ENCODE data around the gene EIF4H.
"Not testable (repeated sequence)": the region's sequence is repeated elsewhere in the genome, so short reads cannot be mapped to it uniquely, and the experiment has no call there.

Gene EIF4H

DNA sequence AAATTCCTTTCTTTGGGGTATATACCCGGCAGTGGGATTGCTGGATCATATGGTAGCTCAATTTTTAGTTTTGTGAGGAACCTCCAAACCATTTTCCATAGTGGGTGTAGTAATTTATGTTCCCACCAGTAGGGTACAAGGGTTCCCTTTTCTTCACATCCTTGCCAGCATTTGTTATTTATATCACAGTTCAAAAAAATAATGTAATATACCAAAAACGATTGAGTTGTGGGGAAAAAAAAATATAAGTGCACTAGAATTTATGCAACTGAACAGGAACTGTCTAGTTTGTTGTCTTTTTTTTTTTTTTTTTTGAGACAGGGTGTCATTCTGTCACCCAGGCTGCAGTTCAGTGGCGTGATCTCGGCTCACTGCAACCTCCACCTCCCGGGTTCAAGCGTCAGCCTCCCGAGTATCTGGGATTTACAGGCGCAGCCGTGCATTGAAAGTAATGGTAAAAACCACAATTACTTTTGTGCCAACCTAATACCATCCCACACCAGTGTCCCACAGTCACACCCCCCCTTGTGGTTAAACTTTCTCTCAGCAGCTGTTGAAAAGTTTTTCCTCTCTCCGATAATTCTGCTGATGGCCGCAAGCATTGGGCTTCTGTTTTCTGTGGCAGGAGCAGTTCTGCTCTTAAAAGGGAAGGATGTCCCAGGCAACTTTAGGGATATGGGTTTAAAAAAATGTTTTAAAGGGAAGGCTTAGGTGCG is 28.8 kb downstream of the EIF4H start:
- DNase-seq: peak; percentile 26

DNA sequence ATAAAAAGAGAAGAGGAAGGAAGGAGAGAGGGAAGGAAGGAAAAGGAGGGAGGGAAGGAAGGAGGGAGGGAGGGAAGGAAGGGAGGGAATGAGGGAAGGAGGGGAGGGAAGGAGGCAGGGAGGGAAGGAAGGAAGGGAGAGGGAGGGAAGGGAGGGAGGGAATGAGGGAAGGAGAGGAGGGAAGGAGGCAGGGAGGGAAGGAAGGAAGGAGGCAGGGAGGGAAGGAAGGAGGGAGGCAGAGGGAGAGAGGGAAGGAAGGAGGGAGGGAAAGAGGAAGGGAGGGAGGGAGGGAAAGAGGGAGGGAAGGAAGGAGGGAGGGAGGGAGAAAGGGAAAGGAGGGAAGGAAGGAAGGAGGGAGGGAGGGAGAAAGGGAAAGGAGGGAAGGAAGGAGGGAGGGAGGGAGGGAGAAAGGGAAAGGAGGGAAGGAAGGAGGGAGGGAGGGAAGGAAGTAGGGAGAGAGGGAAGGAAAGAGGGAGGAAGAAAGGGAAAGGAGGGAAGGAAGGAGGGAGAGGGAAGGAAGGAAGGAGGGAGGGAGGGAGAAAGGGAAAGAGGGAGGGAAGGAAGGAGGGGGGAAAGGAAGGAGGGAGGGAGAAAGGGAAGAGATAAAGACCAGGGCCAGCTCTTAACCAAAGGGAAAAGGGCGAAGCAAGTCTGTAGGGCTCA is 29.9 kb downstream of the EIF4H start:
- DNase-seq: no peak

DNA sequence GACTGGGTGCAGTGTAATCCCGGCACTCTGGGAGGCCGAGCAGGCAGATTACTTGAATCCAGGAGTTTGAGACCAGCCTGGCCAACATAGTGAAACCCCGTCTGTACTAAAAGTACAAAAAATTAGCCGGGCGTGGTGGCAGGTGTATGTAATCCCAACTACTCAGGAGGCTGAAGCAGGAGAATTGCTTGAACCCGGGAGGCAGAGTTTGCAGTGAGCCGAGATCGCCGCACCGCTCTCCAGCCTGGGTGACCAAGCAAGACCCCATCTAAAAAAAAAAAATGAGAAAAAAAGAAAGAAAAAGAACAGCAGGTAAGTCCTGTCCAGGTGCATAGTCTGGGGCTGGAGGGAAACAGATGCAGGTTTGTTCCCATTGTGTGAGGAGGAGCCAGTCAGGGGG is 31.9 kb downstream of the EIF4H start:
- DNase-seq: not testable (repeated sequence)

DNA sequence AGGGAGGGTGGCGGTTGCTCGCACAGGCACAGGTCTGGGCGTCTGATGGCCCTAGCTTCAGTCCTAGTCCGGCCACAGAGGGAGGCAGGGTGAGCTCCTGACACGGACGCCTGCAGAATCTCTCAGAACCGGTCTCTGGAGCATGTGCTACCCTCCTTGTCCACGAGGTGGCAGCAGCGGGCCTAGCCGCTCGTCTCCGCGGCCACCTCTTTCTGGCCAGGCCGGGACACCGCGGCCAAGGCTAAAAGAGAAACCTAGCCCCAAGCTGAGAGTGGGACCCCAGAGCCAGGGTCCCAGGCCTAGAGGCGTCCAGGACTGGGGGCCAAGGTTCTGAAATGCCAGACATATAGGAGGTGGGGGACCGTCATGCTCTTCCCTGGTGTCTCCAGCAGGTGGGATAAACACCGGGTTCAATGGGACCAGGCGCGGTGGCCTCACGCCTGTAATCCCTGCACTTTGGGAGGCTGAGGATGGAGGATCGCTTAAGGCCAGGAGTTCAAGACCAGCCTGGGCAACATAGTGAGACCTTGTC is 32.5 kb downstream of the EIF4H start:
- peak; percentile 81 for DNase-seq

DNA sequence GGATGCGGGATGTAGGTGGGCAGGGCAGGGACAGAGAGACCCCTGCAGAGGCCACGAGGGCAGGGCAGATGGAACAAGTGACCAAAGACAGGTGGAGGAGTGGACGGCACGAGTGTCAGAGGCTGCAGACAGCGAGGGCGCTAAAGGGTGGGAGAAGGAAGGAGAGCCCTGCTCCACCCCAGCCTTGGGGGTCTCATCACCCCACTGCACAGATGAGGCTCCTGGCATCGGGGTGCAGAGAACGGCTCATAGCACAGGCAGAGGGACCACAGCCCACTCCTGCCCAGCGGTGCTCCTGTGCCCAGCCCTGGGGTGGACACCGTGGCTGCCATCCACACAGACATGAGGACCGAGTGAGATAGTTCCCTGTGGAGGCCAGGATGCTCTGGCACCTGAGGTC is 33.4 kb downstream of the EIF4H start:
- DNase-seq: no peak

DNA sequence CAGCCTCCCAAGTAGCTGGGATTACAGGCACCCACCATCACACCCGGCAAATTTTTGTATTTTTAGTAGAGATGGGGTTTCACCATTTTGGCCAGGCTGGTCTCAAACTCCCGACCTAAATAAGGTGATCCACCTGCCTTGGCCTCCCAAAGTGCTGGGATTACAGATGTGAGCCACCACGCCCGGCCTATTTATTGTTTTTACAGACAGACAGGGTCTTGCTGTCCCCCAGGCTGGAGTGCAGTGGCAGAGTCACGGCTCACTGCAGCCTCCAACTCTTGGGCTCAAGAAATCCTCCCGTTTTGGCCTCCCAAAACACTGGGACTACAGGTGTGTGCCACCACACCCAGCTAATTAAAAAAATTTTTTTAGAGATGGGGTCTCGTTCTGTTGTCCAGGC is 34.1 kb downstream of the EIF4H start:
- not testable (repeated sequence) for DNase-seq

DNA sequence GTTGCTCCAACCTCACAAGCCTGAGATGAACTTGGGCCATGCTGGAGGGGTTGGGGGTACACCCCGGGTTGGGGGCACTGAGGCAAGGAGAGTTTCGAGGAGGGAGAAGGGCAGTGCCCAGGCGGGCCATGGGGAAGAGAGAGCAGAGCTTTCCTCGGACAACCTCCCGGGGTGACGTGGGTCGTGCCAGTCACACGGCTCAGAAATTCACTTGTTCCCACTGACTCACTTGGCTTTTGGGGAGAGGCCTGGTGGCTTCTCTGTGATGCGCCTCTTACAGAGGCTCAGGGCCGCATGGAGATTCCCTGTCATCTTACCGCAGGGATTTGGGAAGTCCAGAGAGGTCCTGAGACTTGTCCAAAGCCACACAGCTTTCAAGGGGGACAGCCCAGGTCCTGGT is 38.5 kb downstream of the EIF4H start:
- DNase-seq: no peak

DNA sequence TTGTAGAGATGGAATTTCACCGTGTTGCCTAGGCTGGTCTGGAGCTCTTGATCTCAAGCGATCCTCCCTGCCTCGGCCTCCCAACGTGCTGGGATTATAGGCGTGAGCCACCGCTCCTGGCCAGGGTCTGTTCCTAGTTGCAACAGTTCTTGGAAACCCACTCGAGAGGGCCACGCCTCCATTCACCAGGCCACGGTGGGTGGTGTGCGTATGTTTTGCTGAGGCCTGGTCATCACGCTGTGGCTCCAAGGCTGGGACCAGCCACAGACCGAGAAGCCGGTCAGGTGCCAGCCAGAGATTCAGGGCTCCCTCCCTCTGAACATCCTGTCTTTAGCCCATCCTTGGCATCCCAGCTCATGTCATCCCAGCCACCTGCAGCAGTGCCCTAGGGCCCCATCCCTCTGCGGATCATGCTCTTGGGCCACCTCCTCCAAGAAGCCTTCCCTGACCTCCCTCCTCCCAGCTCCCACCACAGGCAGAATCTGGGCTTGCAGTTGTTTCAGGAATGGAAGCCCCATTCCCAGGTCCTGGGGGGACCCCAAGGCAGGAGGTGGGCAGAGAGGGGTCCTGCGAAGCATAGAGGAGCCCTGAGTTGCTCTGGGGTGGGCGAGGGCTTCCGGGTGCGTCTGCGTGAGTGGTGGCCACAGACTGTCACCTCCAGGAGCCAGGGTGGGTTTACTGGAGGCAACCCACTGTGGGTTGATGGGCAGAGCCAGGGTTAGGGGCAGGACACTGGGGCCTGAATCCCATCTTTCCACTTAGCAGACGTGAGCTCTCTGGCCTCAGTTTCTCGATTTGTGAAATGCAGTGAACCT is 40.9 kb downstream of the EIF4H start:
- DNase-seq: no peak

DNA sequence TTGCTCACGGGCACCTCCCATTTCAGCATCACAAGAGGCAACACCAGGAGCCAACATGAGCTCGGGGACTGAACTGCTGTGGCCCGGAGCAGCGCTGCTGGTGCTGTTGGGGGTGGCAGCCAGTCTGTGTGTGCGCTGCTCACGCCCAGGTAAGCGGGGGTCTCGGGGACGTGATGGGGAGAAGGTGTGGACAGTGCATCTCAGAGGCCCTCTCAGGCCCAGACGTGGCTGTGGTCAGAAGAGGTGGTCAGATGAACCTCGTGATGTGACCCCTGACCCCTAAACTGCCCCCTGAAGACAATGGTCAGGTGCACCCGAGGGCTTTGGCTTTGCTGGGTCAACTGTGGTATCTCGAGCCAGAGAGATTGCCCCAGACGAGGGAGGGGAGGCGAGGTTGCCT is 41.8 kb downstream of the EIF4H start:
- no peak for DNase-seq

DNA sequence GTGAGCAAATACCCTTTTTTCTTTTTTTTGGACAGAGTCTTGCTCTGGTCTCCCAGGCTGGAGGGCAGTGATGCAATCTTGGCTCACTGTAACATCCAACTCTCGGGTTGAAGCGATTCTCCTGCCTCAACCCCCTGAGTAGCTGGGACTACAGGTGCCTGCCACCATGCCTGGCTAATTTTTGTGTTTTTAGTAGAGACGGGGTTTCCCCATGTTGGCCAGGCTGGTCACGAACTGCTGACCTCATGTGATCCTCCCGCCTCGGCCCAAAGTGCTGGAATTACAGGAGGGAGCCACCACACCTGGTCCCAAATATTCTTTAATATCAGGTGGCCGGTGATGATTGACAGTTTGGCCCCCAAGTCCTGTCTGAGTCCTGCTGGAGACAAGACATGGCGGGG is 42.2 kb downstream of the EIF4H start:
- DNase-seq: no peak

DNA sequence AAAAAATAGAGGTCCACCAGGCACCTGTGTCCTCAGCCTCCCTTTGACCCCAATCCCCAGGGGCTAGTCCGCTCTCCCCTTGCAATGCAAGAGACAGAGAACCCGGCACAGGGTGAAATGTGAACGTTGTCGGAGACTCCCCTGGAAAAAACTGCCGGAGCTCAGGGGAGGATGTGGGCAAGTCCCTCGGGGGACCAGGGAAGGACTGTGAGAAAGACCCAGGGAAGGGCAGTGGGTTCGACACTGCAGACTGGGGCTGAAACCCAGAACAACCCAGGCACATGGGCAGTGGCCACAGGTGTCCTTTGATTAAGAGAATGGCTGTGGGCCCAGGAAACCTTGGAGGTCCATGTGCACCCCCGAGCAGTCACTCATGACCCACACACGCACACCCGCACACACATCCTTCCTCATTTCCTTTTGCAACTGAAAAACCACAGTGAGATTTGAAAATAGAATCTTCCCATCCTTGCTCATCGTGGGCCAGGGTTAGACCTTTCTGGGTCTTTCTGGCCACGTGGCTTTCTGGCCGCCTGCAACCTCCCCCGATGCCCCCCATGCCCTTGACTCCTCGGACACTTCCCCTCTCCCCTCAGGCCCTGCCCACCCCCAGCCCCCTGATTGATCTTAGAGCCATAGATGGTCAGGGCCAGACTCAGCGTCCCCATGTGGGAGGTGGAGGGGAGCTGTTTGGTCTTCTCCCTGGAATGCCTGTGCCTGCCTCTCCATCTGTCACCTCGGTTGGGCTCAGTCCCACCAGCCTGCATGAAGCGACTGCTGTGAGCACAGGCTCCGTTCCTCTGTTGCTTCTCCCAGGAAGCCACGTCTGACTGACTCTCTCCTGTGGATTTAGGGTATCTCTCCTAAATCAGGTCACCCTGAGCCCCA is 43.5 kb downstream of the EIF4H start:
- peak; percentile 36 for DNase-seq

DNA sequence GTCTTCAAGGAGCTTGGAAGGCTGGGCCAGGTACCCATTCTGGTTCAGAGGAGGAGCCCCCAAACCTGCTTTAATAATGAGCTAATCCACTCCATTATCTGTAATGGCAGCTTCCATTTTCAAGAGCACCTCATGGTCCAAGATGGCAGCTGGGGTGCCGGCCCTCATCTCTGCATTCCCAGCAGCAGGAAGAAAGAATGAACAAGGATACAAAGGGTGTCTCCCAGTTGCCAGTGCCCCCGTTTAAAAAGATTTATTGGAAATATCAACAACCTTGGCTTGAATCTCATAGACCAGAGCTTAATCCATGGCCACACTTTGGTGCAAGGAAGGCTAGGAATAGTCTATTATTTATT is 44.2 kb downstream of the EIF4H start:
- DNase-seq: no peak

DNA sequence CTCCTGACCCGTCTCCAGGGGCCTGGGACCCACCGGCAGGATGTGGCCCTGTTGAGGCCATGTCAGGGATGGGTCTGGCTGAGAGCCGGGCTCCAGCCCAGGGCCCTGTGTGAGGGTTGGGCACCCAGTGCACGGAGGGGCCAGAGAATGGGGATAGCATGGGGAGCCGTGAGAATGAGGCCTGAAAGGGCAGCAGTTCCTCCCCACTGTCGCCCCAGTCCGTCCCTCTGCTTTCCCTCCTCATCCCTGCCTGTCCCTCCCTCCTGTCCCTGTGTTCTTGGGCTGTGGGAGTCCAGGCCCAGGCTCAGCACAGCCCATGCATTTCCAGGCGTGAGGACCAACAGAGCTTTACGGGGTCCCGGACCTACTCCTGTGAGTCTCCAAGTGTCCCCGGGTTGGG is 45.3 kb downstream of the EIF4H start:
- no peak for DNase-seq

DNA sequence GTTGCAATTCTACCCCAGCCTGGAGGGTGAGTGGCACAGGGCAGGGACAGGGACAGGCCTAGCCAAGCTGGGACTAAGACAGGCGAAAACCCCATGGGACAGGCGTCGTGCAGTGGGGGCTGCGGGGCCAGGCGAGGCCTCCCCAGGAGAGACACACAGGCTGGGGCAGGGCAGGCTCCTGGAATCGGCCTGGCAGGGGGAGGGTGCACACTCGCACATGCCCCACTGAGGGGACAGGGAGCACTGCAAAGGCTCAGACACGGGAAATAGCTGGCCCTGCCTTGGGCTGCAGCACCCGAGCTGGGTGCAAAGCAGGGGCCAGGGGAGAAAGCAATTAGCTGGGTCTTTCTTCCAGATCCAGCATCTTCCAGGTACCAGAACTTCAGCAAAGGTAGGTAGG is 46.1 kb downstream of the EIF4H start:
- DNase-seq: no peak

DNA sequence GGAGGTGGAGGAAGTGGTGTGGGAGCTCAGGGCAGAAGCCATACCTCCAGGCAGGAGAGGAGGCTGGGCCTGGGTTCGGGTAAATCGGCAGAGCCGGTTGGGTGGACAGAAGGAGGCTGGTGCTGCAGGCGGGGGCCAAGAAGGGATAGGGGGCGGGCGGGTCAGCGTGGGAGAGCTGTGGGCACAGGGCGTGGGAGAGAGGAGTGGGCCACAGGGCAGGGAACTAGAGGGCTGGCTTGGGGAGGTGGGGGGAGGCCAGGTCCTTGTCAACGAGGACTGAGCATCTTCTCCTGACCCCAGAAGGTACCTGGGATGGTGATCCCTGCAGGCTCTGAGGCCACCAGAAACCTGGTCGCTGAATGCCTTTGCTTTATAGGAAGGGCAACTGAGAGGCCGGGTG is 47.6 kb downstream of the EIF4H start:
- DNase-seq: no peak

DNA sequence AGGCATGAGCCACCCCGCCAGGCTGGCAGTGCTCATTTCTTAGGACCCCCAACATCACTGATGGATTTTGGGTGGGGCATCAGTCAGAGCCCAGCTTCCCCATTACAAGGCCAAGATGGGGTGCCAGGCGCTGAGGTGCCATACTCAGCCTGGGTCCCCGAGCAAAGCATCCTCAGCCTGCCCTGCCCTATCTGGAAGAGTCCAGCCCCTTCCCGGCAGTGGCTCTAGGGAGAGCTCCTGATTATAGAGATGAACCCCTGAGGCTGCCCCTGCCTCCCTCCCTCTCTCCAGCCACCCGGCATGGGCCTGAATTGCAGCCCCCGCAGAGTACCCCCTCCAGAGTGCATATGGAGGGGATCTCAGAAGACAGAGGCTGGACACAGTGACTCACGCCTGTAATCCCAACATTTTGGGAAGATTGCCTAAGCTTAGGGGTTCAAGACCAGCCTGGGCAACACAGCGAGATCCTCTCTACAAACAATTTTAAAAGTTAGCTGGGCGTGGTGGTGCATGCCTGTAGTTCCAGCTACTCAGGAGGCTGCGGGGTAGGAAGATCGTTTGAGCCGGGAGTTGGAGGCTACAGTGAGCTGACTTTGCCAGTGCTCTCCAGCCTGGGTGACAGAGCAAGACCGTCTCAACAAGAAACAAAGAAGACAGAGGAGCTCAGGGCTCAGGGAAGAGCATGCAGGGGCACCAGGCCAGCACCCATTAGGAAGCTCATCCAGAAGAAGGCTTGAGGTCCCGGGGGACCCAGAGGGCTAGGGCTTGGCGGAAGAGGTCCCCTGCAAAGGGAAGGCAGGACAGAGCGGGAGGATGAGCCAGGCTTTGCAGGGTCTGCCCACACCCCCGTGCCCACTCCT is 48.9 kb downstream of the EIF4H start:
- DNase-seq: no peak

DNA sequence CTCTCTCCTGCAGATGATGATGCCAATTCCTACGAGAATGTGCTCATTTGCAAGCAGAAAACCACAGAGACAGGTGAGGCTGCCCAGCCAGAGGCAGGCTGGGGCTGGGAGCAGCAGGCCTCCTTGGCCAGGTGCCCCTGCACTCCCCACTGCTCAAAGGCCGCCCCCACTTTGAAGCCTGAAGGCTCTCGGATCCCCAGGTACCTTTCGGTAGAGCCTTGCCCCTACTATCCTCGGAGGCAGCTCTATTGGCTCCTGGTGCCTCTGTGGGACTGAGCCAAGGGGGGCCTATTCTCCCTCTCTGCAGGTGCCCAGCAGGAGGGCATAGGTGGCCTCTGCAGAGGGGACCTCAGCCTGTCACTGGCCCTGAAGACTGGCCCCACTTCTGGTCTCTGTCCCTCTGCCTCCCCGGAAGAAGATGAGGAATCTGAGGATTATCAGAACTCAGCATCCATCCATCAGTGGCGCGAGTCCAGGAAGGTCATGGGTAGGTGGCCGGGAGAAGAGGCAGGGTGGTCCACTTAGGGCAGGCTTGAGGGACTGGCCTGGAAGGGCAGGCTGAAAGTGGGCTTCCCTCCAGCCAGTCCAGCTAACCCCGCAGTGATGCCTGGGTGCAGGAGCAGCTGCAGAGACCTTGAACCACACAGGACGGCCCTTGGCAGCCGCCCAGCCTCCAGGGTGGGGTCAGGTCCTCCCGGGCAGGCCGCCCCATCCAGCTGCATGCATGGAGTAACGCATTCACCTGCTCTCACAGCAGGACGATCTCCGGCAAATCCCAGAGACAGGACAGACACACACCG is 49.8 kb downstream of the EIF4H start:
- no peak for DNase-seq

DNA sequence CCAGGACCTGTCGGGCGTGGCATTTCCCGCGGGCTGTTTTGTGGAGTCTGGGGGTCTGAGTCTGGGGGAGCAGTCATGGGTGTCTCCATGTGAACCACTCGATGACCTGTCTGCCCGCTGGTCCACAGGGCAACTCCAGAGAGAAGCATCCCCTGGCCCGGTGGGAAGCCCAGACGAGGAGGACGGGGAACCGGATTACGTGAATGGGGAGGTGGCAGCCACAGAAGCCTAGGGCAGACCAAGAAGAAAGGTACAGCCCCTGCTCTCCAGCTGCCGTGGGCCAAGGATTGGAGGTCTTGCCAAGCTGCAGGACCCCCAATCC is 50.3 kb downstream of the EIF4H start:
- no peak for DNase-seq

DNA sequence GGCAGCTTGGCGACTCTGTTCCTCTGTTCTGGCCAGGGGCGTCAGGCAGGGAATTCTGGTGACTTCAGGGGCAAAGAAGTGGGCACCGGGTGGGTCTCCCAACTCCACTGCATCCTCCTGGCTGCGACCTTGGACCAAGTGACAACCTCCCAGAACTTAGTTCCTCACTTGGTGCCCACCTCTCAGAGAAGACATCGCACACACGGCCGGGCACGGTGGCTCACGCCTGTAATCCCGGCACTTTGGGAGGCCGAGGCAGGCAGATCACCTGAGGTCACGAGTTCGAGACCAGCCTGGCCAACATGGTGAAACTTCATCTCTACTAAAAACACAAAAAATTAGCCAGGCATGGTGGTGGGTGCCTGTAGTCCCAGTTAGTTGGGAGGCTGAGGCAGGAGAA is 50.8 kb downstream of the EIF4H start:
- not testable (repeated sequence) for DNase-seq

DNA sequence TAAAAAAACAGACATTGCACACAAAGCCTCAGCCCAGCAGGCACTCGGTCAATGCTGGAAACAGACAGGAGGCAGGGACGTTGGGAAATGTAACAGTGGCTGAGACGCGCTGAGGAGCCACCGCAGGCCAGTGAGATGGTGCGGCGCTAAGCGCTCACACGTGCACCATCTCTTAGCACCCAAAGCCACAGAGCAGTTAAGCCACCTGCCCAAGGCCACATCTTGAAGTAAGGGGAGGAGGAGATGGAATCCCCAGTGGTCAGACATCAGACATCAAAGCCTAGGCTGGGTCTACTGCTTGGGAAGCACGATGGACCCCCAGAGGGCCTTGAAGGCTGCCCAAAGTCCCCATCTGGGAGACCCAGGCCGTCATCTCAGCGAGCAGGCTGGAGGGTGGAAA is 51.2 kb downstream of the EIF4H start:
- no peak for DNase-seq

DNA sequence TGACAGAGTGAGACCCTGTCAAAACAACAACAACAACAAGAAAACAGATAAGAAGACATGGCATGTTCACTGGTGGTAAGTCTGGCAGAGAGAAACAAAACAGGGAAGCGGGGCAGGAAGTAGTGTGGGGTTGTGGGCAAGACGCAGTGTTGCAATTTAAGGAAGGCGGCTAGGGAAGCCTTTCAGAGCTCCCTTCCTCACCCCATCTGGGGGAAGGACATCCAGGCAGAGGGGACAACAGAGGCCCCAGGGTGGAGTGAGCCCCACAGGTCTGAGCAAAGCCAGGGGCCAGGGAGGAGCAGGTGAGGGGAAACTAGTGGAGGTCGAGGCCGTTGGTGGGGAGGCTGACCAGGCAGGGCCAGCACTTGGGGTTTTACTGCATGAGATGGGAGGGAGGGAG is 52.5 kb downstream of the EIF4H start:
- DNase-seq: no peak
